HUDEP-2 (cell line): ENCODE measurements around the gene PON2.
A peak's percentile ranks its signal among the peaks of the same experiment; 100 is the strongest.
"Not testable (repeated sequence)": the region's sequence is repeated elsewhere in the genome, so short reads cannot be mapped to it uniquely, and the experiment has no call there.

Experiments
- DNase-seq, 76 experiments: peaks; one replicate each; lab custom pipeline; 2025; ENCODE audit not compliant: unreplicated experiment in 76 of 76; lab: John Stamatoyannopoulos, UW

The PON2 gene

DNA sequence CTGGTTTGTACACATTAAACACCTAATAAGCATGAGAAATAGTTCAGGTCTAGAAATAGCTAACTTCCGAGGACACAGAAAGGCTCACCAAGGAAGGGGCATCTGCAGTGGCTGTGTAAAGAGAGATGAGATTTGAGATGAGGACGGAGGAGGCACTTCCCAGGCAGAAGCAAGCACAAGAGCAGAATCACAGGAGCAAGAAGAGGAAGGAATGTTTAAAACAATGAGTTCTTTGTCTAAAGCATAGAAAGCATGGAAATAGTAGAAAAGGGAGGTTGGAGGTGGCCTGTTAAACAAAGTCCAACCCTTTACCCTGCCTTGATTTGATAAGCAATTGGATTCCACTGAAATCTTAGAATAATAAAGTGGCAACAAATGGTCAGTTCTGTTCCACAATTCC is 27.1 kb downstream of the PON2 start:
- no peak for DNase-seq

- no peak for DNase-seq
Observed at GRCh38 chr7:95405800-95406199, 29.0 kb downstream of the PON2 start.

GRCh38 chr7:95405208-95405607 is 29.6 kb downstream of the PON2 start:
- DNase-seq = no peak

GRCh38 chr7:95404316-95404865 is 30.4 kb downstream of the PON2 start:
- DNase-seq = no peak

DNA sequence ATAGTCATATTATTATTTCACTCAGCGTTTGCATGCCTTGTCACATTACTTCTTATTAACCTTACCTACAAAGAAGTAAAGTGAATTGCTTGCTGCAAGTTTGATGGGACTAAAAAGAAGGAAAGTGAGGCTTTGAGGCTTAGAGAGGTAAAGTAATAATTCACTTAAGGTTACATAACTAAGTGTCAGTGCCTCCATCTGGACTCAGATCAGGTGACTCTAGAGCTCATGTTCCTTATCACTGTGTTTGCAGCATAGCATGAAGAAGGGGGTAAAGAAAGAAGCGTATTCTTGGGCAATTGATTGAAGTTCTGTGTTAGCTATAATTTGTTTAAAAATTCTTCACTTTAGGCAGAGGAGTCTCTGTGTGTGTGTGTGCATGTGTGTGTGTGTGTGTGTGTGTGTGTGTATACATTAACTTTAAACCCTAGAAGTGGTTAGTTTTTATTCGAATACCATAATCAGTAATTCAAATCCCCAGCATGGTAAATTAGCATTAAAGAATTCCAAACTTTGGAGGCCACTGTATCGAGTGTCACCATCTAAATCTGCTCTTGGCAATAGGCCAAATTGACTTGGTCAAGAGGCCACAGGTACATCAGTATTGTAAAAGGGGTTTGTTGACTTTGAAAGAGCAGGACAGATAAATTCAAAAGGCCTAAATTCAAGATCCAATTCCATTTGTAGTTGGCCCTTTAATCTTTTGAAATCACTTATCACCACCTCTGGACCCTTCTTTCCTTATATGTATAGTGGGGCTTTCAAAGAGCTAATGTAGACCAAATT is 36.5 kb downstream of the PON2 start:
- no peak for DNase-seq

GRCh38 chr7:95397381-95397780 is 37.4 kb downstream of the PON2 start:
- no peak for DNase-seq

GRCh38 chr7:95396136-95397032 is 38.4 kb downstream of the PON2 start, which contains the start of gene PON3:
PON3 (minus strand) TSS chr7:95396375; CDS start chr7:95396350, 25 bp downstream.
- DNase-seq = peak in 25 of 76 experiments; percentile 0 to 45 (median 15)

DNA sequence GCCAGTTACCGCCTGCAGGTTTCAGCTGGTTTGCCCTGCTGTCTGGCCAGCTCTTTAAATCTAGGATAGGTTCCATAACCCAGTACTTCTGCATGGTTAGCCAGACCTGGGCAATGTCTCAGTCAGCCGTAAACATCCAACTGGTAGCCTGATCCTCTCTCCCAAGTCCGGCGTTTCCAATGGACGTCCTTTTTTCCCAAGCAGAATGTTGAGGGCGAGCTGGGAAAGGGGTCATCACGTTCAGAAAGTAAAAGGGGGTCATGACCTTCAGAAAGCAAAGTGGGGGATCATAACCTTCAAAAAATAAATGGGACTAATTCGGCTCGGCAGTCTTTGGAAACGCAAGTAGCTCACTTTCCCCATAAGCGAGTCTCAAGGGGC is 39.1 kb downstream of the PON2 start:
- DNase-seq = peak in 1 of 76 experiments; percentile 4

GRCh38 chr7:95394370-95394769 is 40.5 kb downstream of the PON2 start:
- DNase-seq = no peak

DNA sequence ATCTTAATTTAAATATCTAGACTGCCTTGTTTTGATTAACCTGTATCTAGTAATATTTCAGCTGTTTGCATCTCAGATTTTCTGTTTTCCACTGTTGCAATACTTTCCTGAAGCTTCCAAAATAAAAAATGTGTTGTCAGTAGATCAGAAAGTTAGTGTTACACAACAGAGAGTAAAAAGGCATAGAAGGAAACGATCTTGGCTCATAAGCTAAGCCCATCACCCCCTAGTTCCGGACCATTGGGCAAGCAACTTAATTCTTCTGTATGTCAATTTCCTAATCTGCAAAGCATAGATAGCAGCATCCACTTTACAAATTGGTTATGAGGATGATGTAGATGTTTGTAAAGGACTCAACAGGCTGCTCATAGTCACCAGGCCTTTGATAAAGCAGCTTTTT is 43.1 kb downstream of the PON2 start:
- DNase-seq = no peak

DNA sequence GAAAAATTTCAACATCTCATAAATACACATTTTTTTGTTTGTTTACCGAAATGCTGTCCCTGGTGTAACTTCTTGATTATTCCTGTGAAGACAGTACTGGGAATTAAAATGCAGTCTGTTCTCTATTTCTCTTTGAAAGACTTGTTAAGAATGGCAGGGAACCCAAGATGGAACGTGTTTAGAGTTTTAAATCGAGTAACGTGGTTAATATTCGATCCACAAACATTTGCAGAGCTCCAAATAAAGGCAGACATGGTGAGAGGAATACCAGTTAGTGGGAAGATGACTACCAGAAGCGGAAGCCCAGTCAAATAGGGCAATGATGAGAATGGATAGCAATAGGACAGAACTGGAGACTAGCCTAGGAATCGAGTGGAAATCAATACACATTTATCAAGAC is 45.3 kb downstream of the PON2 start:
- DNase-seq = no peak

GRCh38 chr7:95379457-95379856 is 55.4 kb downstream of the PON2 start:
- not testable (repeated sequence) for DNase-seq

DNA sequence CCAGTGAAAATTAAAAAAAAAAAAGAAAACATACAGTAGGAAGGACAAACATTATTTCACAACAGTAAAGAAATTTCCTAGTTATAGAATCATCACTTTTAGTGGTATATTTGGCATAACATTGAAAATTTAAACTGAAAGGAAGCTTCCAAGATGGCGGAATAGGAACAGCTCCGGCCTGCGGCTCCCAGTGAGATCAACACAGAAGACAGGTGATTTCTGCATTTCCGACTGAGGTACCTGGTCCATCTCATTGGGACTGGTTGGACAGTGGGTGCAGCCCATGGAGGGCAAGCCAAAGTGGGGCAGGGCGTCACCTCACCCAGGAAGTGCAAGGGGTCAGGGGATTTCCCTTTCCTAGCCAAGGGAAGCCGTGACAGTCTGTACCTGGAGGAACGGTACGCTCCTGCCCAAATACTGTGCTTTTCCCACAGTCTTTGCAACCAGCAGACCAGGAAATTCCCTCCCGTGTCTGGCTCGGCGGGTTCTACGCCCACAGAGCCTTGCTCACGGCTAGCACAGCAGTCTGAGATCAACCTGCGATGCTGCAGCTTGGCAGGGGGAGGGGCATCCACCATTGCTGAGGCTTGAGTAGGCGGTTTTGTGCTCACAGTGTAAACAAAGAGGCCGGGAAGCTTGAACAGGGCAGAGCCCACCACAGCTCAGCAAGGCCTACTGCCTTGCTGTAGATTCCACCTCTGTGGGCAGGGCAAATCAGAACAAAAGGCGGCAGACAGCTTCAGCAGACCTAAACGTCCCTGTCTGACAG is 58.0 kb downstream of the PON2 start:
- DNase-seq = no peak

DNA sequence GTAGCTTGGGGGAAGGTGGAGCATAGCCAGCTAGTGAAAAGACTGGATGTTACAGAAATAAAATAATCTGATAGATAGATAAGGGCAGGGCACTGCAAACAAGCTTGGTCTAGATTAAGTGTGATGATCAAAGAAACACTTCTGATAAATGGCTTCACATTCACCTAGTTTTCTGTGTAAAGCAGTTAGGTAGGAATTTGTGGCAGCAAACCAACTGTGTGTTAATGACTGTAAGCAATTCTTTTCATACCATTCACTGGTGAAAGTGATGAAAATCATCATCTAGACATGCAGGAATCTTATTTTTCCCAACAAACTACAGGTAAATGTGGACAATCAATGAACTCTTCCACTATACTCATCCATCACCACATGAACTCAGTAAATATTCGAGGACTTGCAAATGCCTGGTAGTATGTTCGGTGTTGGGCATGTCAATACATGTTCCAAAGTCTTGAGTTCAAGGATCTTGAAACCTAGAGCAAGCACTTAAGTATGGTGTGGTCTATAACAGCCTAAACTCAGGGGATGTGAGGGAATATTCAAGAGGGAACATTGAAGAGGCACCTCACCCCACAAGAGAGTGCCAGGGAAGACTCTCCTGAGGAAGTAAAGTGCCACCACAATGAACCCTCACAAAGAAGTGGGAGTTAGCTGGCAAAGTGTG is 59.1 kb downstream of the PON2 start:
- no peak for DNase-seq

DNA sequence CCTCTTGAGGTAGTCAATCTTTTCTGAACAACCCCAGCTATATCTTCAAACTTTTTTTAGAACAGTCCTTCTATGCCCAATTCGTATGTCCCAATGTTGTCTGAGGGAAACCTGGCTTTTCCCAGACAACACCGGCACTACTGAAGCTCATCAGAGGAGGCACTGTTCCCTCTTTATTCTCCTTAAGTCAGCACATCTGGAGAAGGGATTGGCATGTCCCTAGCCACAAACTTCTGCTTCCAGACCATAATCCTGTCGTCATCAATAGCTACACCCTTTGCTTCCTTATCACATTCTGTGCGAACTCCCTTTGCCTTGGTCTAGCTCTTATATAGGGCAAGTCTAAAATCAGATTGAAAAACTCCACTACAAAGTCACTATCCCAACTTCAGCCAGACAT is 61.5 kb downstream of the PON2 start:
- DNase-seq = no peak

DNA sequence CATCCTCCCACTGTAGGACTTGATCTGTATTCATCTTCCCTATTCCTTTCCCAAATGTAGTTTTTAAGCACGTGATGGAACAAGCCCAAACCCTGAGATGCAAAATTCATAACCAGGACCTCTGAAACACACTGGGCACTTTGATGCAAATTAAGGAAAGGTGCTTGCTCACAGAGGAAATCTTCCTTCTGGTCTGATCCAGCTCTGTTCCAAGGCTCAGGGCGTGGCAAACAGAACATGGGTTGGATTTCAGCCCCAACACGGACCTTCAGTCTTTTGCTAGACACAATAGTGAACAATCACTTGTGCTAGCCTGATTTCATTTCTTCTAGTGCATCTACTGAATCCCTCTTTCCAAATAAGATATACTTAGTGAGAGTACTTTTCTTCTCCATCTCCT is 66.6 kb downstream of the PON2 start:
- DNase-seq = no peak

- no peak for DNase-seq
Observed at GRCh38 chr7:95367606-95368005, 67.2 kb downstream of the PON2 start.

- no peak for DNase-seq
Observed at GRCh38 chr7:95365151-95365550, 69.7 kb downstream of the PON2 start.

DNA sequence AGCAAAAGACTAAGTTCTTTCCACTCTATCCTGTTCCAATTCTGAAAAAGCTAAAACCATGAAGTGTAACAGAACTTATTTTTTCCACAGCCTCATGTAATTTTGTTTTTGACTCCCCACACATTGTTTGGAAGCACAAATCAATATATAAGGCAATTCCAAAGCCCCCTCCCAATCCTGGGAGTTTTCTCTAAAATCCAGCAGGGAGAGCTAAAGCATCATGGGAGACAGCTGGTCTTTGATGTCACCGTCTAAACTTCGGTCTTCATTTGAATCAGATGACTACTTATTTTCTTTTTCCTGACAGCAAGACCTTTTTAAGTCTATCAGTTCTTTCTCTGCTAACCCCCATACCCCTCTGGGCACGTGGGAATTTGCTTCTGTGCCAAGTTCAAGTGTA is 77.2 kb downstream of the PON2 start:
- no peak for DNase-seq
